C4-2B (cell line): ENCODE data around the gene LZTR1.
"Not testable (repeated sequence)": the region's sequence is repeated elsewhere in the genome, so short reads cannot be mapped to it uniquely, and the experiment has no call there.

Experiments used
- H3K27ac ChIP-seq: fragments of 450-650 bp; 2 replicates; pipeline ENCODE4 v1.5.1; 2017
- ZFX ChIP-seq: fragments of 450-650 bp; IDR thresholded peaks from 2 replicates; pipeline ENCODE4 v1.6.1; 2017
- TF ChIP-seq, protein P1 (sequence below): fragments of 450-650 bp; conservative IDR thresholded peaks from 2 replicates; pipeline ENCODE4 v1.5.1; 2017; ENCODE audit warnings: mild to moderate bottlenecking

LZTR1 gene

GRCh38 chr22:20965888-20966855 lies 15.9 kb upstream of the LZTR1 start:
- TF ChIP-seq, protein P1, sequence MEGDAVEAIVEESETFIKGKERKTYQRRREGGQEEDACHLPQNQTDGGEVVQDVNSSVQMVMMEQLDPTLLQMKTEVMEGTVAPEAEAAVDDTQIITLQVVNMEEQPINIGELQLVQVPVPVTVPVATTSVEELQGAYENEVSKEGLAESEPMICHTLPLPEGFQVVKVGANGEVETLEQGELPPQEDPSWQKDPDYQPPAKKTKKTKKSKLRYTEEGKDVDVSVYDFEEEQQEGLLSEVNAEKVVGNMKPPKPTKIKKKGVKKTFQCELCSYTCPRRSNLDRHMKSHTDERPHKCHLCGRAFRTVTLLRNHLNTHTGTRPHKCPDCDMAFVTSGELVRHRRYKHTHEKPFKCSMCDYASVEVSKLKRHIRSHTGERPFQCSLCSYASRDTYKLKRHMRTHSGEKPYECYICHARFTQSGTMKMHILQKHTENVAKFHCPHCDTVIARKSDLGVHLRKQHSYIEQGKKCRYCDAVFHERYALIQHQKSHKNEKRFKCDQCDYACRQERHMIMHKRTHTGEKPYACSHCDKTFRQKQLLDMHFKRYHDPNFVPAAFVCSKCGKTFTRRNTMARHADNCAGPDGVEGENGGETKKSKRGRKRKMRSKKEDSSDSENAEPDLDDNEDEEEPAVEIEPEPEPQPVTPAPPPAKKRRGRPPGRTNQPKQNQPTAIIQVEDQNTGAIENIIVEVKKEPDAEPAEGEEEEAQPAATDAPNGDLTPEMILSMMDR, result no peak
- no peak for TF ChIP-seq ZFX
- H3K27ac ChIP-seq, result no peak overlapping the region

- TF ChIP-seq ZFX, result no peak
- TF ChIP-seq, protein P1, result no peak
- no peak within 1 kb of the TSS for H3K27ac ChIP-seq
Measured at GRCh38 chr22:20966883-20967696, 15.0 kb upstream of the LZTR1 start, which contains the start of gene AIFM3. AIFM3 (plus strand) TSS chr22:20967255; CDS start chr22:20967945, 690 bp downstream.

DNA sequence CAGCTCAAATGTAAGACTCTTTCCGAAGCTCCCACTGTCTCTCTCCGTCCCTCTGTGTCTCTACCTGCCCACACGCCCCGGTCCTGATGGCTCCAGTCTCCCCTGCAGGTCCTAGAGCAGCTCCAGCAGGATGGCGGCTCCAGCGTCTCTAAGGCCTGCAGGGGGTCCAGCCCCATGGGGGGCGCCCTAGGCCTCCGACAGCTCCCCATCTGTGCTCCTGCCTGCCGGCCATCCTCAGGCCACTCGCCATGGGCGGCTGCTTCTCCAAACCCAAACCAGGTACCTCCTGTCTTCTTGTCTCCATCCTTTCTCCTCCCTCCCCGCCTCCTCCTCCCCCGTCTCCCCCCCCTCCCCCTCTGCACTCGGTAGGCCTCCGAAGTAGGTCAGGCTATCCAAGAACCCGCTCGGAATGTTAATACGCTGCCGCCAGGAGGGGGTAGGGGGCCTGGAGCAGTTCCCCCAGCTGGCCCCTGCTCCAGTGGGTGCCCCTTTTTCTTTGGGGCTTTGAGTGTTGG lies 14.3 kb upstream of the LZTR1 start:
- TF ChIP-seq, protein P1, result no peak
- TF ChIP-seq ZFX, result no peak
- H3K27ac ChIP-seq, result no peak overlapping the region

DNA sequence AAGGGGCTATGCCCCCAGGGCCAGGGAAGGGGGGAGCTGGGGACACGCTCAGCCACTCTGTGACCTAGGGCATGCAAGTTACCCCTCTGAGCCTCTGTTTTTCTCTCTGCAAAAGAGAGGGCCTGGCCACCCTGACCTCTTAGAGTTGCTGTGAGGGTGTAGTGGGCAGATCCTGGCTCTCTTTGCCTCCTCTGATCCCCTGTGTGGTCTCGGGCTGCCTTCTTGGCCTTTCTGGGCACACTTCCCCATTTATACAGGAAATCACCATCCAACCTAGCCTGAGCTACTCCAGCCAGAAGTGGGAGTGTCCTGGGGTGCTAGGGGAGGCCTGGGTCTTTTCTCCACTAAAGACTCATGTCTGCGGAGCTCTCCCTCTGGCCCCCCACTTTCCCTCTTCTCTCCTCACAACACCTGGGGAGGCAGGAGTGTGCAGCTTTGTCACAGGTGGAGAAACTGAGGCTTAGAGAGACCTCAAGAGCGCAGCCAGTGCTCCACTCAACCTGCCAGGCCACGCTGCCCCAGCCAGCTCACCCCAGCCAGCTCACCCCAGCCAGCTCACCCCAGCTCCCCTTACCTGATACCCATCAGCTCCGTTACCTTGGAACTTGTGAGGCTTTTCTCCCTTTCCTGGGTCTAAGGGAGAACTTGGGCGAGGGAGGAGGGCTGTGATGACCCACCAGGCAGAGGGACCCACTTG lies 13.7 kb upstream of the LZTR1 start:
- H3K27ac ChIP-seq, result no peak overlapping the region
- TF ChIP-seq, protein P1, result no peak

- no peak for TF ChIP-seq ZFX
- TF ChIP-seq, protein P1, result no peak
- H3K27ac ChIP-seq, result no peak overlapping the region
Measured at GRCh38 chr22:20970939-20971657, 11.0 kb upstream of the LZTR1 start.

DNA sequence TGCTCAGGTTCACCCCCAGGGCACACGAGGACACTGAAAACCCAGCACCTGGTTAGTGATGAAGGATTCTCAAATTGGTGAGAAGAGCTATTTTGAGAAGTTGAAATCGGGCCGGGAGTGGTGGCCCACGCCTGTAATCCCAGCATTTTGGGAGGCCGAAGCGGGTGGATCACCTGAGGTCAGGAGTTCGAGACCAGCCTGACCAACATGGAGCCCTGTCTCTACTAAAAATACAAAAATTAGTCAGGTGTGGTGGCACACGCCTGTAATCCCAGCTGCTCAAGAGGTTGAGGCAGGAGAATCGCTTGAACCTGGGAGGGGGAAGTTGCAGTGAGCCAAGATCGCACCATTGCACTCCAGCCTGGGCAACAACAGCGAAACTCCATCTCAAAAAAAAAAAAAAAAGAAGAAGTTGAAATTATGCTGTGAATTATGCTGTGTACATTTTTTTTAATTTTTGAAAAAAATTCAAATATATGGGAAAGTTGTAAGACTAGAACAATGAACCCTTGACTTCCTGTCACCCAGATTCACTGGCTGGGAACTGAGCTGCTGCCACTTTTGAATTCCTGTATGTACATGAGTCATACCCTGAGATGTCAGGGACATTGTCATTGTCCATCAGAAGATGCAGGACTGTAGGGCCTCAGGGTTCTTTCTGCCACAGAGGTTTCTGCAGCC lies 9.9 kb upstream of the LZTR1 start:
- H3K27ac ChIP-seq, result not testable (repeated sequence)
